ENCODE data around the gene PRR13. TPM values are rescaled to one million over a fixed set of nuclear protein-coding genes. Genes with fewer than 3 reads are reported as not detected.

Gene PRR13
- total and polyA plus RNA-seq, 2 of the 13 experiments (the other 11 are each of a cell fraction or from before 2014, with no cell fraction given), result 65.0 to 102 TPM

- TF ChIP-seq NONO (IDR thresholded peaks at IDR 0.05) (no peak), NONO (CRISPR knock-in tag; conservative IDR thresholded peaks at IDR 0.05) (0 out of 2 replicates have a peak, but pooled peaks have one; percentile 17), ARHGAP35 (CRISPR knock-in tag; IDR thresholded peaks at IDR 0.05; ENCODE audit: borderline replicate concordance) (no peak; the same call in 1 of the 2 replicates), ZNF644 (CRISPR knock-in tag; IDR thresholded peaks at IDR 0.05; ENCODE audit: low read depth) (no peak), THAP11 (CRISPR knock-in tag; IDR thresholded peaks at IDR 0.05) (no peak), YEATS2 (CRISPR knock-in tag; IDR thresholded peaks at IDR 0.05; ENCODE audit: borderline replicate concordance) (peak; percentile 75; the same call in 1 of the 2 replicates), ZNF282 (IDR thresholded peaks at IDR 0.05; ENCODE audit: partially characterized antibody) (no peak), ZFAT (CRISPR knock-in tag; conservative IDR thresholded peaks at IDR 0.05) (no peak), IKZF4 (CRISPR knock-in tag; IDR thresholded peaks at IDR 0.05; ENCODE audit: borderline replicate concordance, low read depth, not compliant biosample characterization) (no peak), PLRG1 (conservative IDR thresholded peaks at IDR 0.05) (no peak), RARG (CRISPR knock-in tag; IDR thresholded peaks at IDR 0.05; ENCODE audit: low read depth) (no peak), REXO4 (CRISPR knock-in tag; IDR thresholded peaks at IDR 0.05; ENCODE audit: borderline replicate concordance) (no peak), ZHX1 (CRISPR knock-in tag; IDR thresholded peaks at IDR 0.05; ENCODE audit: low read depth) (no peak), KLF9 (CRISPR knock-in tag; IDR thresholded peaks at IDR 0.05; ENCODE audit: low read depth) (no peak), HOXA9 (CRISPR knock-in tag; IDR thresholded peaks at IDR 0.05; ENCODE audit: borderline replicate concordance) (peak; percentile 26; the same call in 1 of the 2 replicates), ZNF83 (CRISPR knock-in tag; IDR thresholded peaks at IDR 0.05; ENCODE audit: borderline replicate concordance) (no peak), ATF2 (CRISPR knock-in tag; IDR thresholded peaks at IDR 0.05) (no peak), NFKBIZ (CRISPR knock-in tag; IDR thresholded peaks at IDR 0.05) (no peak)
- TF ChIP-seq, protein P1, sequence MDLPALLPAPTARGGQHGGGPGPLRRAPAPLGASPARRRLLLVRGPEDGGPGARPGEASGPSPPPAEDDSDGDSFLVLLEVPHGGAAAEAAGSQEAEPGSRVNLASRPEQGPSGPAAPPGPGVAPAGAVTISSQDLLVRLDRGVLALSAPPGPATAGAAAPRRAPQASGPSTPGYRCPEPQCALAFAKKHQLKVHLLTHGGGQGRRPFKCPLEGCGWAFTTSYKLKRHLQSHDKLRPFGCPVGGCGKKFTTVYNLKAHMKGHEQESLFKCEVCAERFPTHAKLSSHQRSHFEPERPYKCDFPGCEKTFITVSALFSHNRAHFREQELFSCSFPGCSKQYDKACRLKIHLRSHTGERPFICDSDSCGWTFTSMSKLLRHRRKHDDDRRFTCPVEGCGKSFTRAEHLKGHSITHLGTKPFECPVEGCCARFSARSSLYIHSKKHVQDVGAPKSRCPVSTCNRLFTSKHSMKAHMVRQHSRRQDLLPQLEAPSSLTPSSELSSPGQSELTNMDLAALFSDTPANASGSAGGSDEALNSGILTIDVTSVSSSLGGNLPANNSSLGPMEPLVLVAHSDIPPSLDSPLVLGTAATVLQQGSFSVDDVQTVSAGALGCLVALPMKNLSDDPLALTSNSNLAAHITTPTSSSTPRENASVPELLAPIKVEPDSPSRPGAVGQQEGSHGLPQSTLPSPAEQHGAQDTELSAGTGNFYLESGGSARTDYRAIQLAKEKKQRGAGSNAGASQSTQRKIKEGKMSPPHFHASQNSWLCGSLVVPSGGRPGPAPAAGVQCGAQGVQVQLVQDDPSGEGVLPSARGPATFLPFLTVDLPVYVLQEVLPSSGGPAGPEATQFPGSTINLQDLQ (CRISPR knock-in tag; IDR thresholded peaks at IDR 0.05), result no peak
- TF ChIP-seq, protein P2, sequence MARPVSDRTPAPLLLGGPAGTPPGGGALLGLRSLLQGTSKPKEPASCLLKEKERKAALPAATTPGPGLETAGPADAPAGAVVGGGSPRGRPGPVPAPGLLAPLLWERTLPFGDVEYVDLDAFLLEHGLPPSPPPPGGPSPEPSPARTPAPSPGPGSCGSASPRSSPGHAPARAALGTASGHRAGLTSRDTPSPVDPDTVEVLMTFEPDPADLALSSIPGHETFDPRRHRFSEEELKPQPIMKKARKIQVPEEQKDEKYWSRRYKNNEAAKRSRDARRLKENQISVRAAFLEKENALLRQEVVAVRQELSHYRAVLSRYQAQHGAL (CRISPR knock-in tag; IDR thresholded peaks at IDR 0.05; ENCODE audit: not compliant biosample characterization), result no peak
Observed at GRCh38 chr12:53452159-53453077, 10.9 kb downstream of the PRR13 start (continued).

Measured in HepG2 (cell line).